Daoy (cell line): ENCODE data around the gene PLEKHG7. TPM values are rescaled to one million over a fixed set of nuclear protein-coding genes. Genes with fewer than 3 reads are reported as not detected.

Experiments used
- DNase-seq: peaks from one replicate; pipeline ENCODE4 v3.0.0-alpha.2; 2015; ENCODE audit warnings: low read depth
- total RNA-seq: library from RNA; depleted of rRNA; stranded (reverse); fragments of >200 nt; shearing (Covaris generic); gene quantifications from 2 replicates; pipeline ENCODE4 v1.2.3, GENCODE V29; 2014

The PLEKHG7 gene
- total RNA-seq, 1 experiment from 2014 or later, result not detected

DNA sequence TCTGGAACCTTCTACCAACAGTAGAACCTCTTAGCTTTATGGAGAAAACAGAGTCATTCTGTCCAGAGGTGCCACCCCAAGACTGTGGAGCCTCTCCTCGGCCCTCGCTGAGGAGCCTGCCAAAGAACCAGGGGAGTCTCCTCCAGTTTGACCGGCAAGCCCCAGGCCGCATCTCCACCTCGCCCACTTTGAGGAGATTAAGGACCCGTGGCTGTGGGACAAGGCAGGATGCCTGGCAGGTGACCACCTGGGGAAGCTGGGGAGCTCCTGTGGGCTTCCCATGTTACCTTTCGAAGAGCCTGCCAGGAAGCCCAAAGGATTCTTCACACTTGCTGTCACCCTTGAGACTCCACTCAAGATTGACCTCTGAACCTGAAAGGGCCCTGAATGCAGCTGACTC lies 3.8 kb downstream of the PLEKHG7 start:
- DNase-seq, result no peak

DNA sequence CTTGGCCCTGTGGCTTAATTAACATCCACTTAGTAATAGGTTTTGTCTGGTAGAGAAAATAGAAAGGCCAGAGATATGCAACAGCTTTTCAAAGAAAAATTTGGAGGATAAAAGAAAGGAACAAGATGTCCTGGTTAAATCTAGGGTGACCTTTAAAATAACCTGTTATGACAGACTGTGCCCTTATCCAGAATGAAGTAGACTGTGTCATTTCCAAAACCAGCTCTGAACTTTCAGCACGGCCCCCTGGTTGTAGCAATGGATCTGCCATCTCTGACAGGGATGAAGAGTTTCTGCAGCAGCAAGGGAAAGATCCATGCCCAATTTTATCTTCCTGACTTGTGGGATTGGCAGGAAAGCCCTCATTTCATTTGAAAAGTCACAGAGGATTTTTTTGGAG lies 5.1 kb downstream of the PLEKHG7 start:
- no peak for DNase-seq

DNA sequence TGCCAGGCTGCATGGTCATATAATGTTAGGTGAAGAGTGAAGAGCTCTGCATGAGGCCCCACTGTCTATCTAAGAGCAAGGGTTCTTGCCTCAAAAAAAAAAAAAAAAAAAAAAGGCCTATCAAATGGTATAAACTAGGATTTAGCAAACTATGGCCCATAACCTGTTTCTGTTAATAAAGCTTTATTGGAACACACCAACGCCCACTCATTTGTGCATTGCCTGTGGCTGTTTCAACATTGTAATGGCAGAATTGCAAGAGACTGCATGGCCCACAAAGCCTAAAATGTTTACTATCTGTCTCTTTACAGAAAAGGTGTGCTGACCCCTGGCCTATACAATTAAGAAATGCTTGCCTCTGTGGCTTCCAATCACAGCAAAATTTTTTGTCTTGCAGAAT lies 12.8 kb downstream of the PLEKHG7 start:
- DNase-seq, result no peak

- peak; percentile 26 for DNase-seq
Measured at GRCh38 chr12:92717202-92717601, 14.4 kb downstream of the PLEKHG7 start.

DNA sequence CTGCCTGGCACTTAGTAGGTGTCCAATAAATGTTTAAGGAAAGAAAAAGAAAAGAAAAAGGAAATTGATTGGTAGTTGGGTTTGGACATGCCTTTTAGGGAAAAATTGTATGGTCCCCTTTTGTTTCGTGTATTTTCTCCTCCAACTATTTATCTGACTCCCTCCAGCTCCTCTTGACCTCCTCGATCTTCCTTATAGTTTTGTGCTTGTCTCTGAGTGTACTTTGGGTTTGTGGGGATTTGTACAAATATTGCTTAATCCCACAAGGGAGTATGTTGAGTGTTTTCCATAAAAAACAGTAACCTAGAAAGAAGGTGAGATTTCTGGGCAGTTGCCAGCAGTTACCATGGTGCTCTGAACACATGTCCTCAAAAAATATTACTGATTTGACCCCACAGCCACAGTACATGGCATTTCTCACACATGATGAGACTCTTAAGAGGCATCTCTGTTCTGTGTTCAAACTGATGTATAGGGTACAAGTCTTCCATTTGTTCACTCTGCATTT lies 15.7 kb downstream of the PLEKHG7 start:
- no peak for DNase-seq

GRCh38 chr12:92719674-92720073 lies 16.9 kb downstream of the PLEKHG7 start:
- peak; percentile 10 for DNase-seq

- DNase-seq, result peak; percentile 9
Measured at GRCh38 chr12:92721130-92721529, 18.3 kb downstream of the PLEKHG7 start.

DNA sequence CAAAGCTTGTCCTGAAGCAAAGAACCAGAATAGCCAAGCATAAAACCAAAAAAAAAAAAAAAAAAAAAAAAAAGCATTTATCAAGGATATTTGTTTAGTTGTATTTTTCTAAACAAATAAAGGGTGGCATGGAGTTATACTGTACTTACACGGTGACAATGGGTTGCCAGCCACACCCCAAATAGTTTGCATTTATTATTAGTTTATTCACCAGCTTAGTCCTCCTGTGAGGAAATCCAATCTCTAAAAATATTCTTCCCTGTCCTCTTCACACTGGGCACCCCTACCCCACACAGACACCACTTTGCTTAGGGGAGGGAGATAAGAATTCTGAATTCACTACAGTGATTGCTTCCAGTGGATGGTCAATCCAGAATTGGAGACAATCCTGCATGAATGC lies 18.9 kb downstream of the PLEKHG7 start:
- no peak for DNase-seq

DNA sequence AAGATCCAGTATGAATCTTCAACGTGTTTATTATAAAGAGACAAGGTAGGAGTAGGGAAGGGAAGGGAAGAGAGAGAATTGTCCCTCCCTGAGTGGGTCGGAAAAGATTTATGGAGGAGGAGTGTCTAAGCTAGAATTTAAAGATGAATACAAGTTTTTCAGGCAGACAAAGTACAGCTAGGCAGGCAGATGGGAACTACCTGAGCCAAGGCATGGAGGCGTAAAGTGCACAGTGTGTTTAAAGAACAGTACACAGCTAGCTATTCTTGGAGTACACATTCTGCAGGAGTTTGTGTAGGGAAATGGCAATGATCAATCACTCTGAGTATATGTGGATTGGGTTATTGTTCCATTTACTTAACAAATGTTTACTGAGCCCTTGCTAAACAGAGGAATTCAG lies 20.1 kb downstream of the PLEKHG7 start:
- DNase-seq, result no peak

GRCh38 chr12:92726850-92727249 lies 24.1 kb downstream of the PLEKHG7 start:
- no peak for DNase-seq

DNA sequence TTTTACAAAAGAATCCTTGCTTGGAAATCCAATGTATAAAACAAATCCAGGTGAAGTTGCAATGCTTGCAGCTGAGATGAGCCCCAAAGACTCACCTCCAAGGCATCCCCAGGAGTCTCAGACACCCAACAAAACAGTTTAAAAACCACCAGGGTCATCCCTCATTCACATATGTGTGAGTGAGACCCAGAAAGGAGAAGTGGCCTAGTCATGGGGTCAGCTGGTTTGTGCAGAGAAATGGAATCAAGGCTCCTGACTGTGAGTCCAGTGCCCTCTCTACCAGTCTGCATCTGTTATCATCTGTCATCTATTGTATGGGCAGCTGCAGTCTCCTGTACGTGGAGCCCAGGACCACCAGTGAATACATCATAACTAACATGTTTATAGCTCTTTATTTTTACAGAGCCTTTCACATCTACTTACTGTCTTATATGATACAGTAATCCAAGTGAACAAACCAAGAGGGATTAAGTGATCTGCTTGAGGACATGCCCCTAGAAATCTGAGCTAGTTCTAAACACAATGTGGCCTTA lies 27.1 kb downstream of the PLEKHG7 start:
- no peak for DNase-seq

DNA sequence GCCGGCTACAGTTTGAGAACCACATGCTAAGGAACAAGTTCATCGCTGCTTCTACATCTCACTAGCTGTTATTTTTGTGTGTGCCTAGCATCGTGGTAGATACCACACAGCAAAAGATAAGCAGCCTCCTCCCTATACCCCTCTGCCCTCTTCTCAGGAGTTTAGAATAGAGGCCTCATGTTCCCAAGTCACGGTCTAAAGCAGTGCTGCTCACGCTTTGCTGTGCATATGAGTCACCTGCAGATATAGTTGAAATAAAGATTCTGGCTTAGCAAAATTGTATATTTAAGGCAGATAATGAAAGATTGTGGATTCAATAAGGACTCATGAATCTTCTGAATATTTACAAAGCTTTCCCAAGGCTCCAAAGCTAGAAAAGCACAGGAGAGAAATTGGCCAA lies 28.0 kb downstream of the PLEKHG7 start:
- DNase-seq, result no peak

DNA sequence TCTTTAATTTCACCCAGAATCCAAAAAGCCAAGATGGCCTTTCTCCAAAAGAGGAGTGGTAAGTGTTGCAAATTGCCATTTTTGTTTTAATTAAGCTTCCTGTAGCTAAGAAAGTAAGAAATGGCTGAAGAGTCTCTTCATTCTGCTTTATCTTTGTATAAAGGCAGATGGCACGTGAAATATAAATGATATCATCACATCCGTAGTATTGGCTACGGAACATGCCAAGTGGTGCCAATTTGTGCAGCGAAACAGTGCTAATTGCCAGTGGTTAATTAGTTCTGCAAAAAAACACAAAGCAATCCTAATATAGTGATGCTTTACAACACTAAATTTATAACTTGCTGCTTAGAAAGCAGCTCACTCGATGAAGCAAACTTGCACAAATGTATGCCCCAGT lies 29.4 kb downstream of the PLEKHG7 start:
- DNase-seq, result no peak

GRCh38 chr12:92732716-92733115 lies 29.9 kb downstream of the PLEKHG7 start:
- DNase-seq, result no peak

GRCh38 chr12:92733181-92733580 lies 30.4 kb downstream of the PLEKHG7 start:
- DNase-seq, result no peak

- no peak for DNase-seq
Measured at GRCh38 chr12:92733661-92734060, 30.9 kb downstream of the PLEKHG7 start.

GRCh38 chr12:92735131-92735721 lies 32.4 kb downstream of the PLEKHG7 start:
- DNase-seq, result peak; percentile 81

GRCh38 chr12:92736605-92737004 lies 33.8 kb downstream of the PLEKHG7 start:
- DNase-seq, result no peak

GRCh38 chr12:92737855-92738850 lies 35.4 kb downstream of the PLEKHG7 start:
- DNase-seq, result no peak

GRCh38 chr12:92739113-92739512 lies 36.3 kb downstream of the PLEKHG7 start:
- peak; percentile 14 for DNase-seq

- no peak for DNase-seq
Measured at GRCh38 chr12:92740411-92740810, 37.6 kb downstream of the PLEKHG7 start.

DNA sequence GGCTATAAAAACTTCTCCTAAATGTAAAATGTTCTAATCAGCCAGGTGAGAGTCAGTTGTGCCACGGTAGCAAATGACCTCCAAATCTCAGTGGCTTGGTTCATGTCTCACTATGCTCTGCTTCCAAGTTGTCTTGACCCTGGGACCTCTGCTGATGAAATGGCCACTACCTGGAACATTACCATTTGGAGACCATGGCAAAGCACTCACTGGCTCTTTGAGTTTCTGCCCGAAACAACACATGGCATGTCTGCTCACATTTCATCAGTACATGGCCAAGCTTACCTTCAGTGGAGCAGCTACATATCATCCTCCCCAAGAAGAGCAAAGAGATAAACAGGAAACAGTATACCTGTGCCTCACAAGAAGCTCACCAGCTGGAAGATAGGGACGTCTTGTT lies 40.2 kb downstream of the PLEKHG7 start:
- DNase-seq, result no peak
